ENCODE data around the gene ADCY9. TPM values are rescaled to one million over a fixed set of nuclear protein-coding genes. Genes with fewer than 3 reads are reported as not detected.

The ADCY9 gene
- total and polyA plus RNA-seq, 2 experiments from 2014 or later: 2.2 to 18.3 TPM

DNA sequence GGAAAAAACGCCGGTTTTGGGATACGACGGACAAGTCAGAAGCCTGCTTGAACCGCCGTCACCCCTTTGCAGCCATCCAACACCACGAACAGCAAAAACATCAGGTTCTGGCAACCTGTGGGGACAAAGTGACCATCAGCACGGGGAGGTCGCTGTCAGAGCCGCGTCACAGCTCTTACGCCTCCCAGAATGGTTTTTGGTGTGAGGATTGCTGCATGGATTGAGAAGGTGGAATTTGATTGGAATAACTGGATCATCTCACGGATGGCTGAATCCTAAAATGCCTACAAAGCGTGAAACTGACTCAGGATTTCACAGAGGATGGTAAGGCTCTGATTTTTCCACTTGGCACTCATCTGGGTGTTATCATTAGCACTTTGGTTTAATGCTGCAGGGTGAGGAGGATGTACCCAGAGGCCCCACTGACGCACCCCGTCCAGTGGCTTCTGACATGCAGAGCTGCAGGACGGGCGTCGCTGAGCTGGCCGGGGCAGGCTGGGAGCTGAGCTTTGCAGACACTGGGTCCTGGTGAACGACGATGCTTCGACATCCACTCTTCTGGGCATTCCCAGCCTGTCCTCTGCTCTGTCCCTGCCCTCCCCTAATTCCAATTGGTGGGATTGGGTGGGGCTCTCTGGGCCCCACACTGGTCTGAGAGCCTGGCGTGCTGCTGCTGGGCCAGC lies 162.4 kb downstream of the ADCY9 start:
- Histone ChIP-seq H3K4me1 (ENCODE audit: insufficient read depth) (peaks cover 5% of the 10 kb centered on the region), H3K27me3 (ENCODE audit: insufficient read depth) (no peaks in the 10 kb centered on the region), H4K20me1 (replicated peaks; ENCODE audit: insufficient read depth) (no peaks in the 10 kb centered on the region), H3K79me2 (replicated peaks; ENCODE audit: insufficient read depth) (no peaks in the 10 kb centered on the region), H2AFZ (no peak overlapping the region), H3K4me3 (no peak overlapping the region), H3K27ac (ENCODE audit: low read depth) (no peak overlapping the region), H3K9me2 (ENCODE audit: insufficient read depth) (no peaks in the 10 kb centered on the region), H3K36me3 (ENCODE audit: insufficient read depth) (no peaks in the 10 kb centered on the region), H3K4me2 (no peak overlapping the region), H3F3A (replicated peaks; ENCODE audit: low read depth) (0 out of 2 replicates have a peak, but pooled peaks cover 7% of the 10 kb centered on the region)
- H3K9me3 Mint-ChIP-seq: no peaks in the 10 kb centered on the region
- H3K4me1 Mint-ChIP-seq: peaks cover 10% of the 10 kb centered on the region; the same call in 2 of the 3 replicates
- TF ChIP-seq NANOG (IDR thresholded peaks at IDR 0.05; ENCODE audit: borderline replicate concordance): no peak
- no peak for TF ChIP-seq STAT1 (IDR thresholded peaks at IDR 0.05; ENCODE audit: unreplicated experiment)
- TF ChIP-seq, protein P1, sequence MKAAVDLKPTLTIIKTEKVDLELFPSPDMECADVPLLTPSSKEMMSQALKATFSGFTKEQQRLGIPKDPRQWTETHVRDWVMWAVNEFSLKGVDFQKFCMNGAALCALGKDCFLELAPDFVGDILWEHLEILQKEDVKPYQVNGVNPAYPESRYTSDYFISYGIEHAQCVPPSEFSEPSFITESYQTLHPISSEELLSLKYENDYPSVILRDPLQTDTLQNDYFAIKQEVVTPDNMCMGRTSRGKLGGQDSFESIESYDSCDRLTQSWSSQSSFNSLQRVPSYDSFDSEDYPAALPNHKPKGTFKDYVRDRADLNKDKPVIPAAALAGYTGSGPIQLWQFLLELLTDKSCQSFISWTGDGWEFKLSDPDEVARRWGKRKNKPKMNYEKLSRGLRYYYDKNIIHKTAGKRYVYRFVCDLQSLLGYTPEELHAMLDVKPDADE (IDR thresholded peaks at IDR 0.05): no peak
- no peak for TF ChIP-seq EZH2 (IDR thresholded peaks at IDR 0.05; ENCODE audit: low read depth, unreplicated experiment)
- TF ChIP-seq, protein P2, sequence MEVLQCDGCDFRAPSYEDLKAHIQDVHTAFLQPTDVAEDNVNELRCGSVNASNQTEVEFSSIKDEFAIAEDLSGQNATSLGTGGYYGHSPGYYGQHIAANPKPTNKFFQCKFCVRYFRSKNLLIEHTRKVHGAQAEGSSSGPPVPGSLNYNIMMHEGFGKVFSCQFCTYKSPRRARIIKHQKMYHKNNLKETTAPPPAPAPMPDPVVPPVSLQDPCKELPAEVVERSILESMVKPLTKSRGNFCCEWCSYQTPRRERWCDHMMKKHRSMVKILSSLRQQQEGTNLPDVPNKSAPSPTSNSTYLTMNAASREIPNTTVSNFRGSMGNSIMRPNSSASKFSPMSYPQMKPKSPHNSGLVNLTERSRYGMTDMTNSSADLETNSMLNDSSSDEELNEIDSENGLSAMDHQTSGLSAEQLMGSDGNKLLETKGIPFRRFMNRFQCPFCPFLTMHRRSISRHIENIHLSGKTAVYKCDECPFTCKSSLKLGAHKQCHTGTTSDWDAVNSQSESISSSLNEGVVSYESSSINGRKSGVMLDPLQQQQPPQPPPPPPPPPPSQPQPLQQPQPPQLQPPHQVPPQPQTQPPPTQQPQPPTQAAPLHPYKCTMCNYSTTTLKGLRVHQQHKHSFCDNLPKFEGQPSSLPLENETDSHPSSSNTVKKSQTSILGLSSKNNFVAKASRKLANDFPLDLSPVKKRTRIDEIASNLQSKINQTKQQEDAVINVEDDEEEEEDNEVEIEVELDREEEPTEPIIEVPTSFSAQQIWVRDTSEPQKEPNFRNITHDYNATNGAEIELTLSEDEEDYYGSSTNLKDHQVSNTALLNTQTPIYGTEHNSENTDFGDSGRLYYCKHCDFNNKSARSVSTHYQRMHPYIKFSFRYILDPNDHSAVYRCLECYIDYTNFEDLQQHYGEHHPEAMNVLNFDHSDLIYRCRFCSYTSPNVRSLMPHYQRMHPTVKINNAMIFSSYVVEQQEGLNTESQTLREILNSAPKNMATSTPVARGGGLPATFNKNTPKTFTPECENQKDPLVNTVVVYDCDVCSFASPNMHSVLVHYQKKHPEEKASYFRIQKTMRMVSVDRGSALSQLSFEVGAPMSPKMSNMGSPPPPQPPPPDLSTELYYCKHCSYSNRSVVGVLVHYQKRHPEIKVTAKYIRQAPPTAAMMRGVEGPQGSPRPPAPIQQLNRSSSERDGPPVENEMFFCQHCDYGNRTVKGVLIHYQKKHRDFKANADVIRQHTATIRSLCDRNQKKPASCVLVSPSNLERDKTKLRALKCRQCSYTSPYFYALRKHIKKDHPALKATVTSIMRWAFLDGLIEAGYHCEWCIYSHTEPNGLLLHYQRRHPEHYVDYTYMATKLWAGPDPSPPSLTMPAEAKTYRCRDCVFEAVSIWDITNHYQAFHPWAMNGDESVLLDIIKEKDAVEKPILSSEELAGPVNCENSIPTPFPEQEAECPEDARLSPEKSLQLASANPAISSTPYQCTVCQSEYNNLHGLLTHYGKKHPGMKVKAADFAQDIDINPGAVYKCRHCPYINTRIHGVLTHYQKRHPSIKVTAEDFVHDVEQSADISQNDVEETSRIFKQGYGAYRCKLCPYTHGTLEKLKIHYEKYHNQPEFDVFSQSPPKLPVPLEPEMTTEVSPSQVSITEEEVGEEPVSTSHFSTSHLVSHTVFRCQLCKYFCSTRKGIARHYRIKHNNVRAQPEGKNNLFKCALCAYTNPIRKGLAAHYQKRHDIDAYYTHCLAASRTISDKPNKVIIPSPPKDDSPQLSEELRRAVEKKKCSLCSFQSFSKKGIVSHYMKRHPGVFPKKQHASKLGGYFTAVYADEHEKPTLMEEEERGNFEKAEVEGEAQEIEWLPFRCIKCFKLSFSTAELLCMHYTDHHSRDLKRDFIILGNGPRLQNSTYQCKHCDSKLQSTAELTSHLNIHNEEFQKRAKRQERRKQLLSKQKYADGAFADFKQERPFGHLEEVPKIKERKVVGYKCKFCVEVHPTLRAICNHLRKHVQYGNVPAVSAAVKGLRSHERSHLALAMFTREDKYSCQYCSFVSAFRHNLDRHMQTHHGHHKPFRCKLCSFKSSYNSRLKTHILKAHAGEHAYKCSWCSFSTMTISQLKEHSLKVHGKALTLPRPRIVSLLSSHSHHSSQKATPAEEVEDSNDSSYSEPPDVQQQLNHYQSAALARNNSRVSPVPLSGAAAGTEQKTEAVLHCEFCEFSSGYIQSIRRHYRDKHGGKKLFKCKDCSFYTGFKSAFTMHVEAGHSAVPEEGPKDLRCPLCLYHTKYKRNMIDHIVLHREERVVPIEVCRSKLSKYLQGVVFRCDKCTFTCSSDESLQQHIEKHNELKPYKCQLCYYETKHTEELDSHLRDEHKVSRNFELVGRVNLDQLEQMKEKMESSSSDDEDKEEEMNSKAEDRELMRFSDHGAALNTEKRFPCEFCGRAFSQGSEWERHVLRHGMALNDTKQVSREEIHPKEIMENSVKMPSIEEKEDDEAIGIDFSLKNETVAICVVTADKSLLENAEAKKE (CRISPR knock-in tag; IDR thresholded peaks at IDR 0.05): no peak
- TF ChIP-seq ZNF114 (CRISPR knock-in tag; IDR thresholded peaks at IDR 0.05): no peak
- TF ChIP-seq ZNF331 (CRISPR knock-in tag; IDR thresholded peaks at IDR 0.05; ENCODE audit: low read depth): no peak
- no peak for TF ChIP-seq JUNB (IDR thresholded peaks at IDR 0.05; ENCODE audit: unreplicated experiment)
- TF ChIP-seq EZH2phosphoT487 (IDR thresholded peaks at IDR 0.05; ENCODE audit: unreplicated experiment): no peak
- TF ChIP-seq, protein P3, sequence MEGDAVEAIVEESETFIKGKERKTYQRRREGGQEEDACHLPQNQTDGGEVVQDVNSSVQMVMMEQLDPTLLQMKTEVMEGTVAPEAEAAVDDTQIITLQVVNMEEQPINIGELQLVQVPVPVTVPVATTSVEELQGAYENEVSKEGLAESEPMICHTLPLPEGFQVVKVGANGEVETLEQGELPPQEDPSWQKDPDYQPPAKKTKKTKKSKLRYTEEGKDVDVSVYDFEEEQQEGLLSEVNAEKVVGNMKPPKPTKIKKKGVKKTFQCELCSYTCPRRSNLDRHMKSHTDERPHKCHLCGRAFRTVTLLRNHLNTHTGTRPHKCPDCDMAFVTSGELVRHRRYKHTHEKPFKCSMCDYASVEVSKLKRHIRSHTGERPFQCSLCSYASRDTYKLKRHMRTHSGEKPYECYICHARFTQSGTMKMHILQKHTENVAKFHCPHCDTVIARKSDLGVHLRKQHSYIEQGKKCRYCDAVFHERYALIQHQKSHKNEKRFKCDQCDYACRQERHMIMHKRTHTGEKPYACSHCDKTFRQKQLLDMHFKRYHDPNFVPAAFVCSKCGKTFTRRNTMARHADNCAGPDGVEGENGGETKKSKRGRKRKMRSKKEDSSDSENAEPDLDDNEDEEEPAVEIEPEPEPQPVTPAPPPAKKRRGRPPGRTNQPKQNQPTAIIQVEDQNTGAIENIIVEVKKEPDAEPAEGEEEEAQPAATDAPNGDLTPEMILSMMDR (conservative IDR thresholded peaks at IDR 0.05; ENCODE audit: low read depth in 2 of 2): no peak
- TF ChIP-seq, protein P4, sequence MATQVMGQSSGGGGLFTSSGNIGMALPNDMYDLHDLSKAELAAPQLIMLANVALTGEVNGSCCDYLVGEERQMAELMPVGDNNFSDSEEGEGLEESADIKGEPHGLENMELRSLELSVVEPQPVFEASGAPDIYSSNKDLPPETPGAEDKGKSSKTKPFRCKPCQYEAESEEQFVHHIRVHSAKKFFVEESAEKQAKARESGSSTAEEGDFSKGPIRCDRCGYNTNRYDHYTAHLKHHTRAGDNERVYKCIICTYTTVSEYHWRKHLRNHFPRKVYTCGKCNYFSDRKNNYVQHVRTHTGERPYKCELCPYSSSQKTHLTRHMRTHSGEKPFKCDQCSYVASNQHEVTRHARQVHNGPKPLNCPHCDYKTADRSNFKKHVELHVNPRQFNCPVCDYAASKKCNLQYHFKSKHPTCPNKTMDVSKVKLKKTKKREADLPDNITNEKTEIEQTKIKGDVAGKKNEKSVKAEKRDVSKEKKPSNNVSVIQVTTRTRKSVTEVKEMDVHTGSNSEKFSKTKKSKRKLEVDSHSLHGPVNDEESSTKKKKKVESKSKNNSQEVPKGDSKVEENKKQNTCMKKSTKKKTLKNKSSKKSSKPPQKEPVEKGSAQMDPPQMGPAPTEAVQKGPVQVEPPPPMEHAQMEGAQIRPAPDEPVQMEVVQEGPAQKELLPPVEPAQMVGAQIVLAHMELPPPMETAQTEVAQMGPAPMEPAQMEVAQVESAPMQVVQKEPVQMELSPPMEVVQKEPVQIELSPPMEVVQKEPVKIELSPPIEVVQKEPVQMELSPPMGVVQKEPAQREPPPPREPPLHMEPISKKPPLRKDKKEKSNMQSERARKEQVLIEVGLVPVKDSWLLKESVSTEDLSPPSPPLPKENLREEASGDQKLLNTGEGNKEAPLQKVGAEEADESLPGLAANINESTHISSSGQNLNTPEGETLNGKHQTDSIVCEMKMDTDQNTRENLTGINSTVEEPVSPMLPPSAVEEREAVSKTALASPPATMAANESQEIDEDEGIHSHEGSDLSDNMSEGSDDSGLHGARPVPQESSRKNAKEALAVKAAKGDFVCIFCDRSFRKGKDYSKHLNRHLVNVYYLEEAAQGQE (IDR thresholded peaks at IDR 0.05; ENCODE audit: unreplicated experiment): no peak
- TF ChIP-seq POLR2AphosphoS5 (IDR thresholded peaks at IDR 0.05; ENCODE audit: low read depth): no peak
- TF ChIP-seq CREB1 (CRISPR knock-in tag; IDR thresholded peaks at IDR 0.05; ENCODE audit: low read depth): no peak
- DNase-seq (ENCODE audit: low spot score): no peak
- H3K36me3 Mint-ChIP-seq (ENCODE audit: low read depth): no peaks in the 10 kb centered on the region
- H3K27me3 Mint-ChIP-seq (ENCODE audit: insufficient read depth, low read depth, poor library complexity): peaks cover 4% of the 10 kb centered on the region
- H3K27ac Mint-ChIP-seq: no peak overlapping the region
- H3K4me3 Mint-ChIP-seq: no peak overlapping the region
- no peak; the same call in 1 of the 3 replicates for ATAC-seq

All from GM23338 (cell line).